Epithelial cell of esophagus (primary cell): Measurements from ENCODE around the gene AHR.
"Not testable (repeated sequence)": the region's sequence is repeated elsewhere in the genome, so short reads cannot be mapped to it uniquely, and the experiment has no call there.

Source experiments
- DNase-seq: peaks from one replicate; pipeline ENCODE4 v3.0.0; 2010; ENCODE audit warnings: low read depth
- H3K4me3 ChIP-seq: 2 replicates; pipeline ENCODE4 v1.5.1; 2011; ENCODE audit warnings: mild to moderate bottlenecking, low read length, control low read depth
- TF ChIP-seq, protein P1 (sequence below): IDR thresholded peaks from 2 replicates; pipeline ENCODE4 v1.5.1; 2011; ENCODE audit warnings: low read depth, mild to moderate bottlenecking, low read length, control low read depth, inconsistent platforms; ENCODE audit not compliant: insufficient read depth; ENCODE audit errors: missing control alignments

The AHR gene

DNA sequence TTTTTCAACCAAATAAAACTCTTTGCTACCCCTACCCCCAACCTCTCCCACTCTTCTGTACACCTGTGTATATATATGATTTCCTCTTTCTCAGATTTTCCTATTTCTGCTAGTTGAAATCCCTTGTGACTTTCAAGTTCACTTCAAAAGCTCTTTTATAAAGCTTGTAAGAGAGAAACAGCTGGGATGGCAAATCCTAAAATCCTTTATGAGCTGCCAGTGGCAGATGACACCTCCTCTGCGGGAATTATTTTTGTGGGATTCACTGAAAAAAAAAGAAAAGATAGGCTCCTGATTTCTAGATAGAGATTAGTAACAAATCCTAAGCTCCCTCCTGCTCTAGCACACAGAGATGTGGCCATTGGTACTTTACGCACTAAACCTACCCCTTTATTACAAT is 92.9 kb downstream of the AHR start:
- no peak overlapping the region for H3K4me3 ChIP-seq
- TF ChIP-seq, protein P1, sequence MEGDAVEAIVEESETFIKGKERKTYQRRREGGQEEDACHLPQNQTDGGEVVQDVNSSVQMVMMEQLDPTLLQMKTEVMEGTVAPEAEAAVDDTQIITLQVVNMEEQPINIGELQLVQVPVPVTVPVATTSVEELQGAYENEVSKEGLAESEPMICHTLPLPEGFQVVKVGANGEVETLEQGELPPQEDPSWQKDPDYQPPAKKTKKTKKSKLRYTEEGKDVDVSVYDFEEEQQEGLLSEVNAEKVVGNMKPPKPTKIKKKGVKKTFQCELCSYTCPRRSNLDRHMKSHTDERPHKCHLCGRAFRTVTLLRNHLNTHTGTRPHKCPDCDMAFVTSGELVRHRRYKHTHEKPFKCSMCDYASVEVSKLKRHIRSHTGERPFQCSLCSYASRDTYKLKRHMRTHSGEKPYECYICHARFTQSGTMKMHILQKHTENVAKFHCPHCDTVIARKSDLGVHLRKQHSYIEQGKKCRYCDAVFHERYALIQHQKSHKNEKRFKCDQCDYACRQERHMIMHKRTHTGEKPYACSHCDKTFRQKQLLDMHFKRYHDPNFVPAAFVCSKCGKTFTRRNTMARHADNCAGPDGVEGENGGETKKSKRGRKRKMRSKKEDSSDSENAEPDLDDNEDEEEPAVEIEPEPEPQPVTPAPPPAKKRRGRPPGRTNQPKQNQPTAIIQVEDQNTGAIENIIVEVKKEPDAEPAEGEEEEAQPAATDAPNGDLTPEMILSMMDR = no peak
- no peak for DNase-seq

DNA sequence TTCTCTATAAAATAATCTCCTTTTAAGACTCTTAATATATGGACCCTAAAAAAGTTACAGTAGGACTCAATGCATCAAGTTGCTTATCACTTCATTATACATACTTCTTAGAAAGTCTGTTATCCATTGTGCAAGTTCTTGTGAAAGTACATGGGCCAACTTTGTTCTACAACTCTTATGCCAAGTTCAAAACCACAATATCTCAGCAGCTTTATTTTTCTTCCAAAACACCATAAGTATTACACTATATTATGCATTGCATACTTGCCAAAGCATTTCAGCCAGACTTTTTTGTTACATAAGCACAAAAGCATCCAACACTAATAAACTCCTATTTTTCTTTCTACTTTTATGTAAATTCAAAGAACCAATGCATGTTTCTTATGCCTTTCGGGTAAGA is 94.4 kb downstream of the AHR start:
- no peak for DNase-seq
- TF ChIP-seq, protein P1 = no peak
- no peak overlapping the region for H3K4me3 ChIP-seq

DNA sequence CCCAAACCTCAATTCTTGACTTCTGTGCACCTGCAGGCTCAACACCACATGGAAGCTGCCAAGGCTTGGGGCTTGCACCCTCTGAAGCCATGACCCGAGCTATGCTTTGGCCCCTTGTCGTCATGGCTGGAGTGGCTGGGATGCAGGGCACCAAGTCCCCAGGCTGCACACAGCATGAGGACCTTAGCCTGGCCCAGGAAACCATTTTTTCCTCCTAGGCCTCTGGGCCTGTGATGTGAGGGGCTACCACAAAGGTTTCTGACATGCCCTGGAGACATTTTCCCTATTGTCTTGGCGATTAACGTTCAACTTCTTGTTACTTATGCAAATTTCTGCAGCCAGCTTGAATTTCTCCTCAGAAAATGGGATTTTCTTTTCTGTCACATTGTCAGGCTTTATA is 96.1 kb downstream of the AHR start:
- DNase-seq, H3K4me3 ChIP-seq: not testable (repeated sequence)
